PC-3 (cell line): ENCODE results near the gene SELPLG. TPM values are rescaled to one million over a fixed set of nuclear protein-coding genes. Genes with fewer than 3 reads are reported as not detected.

Experiments
- ATAC-seq: fragments of 200-7000 bp; cut with Tn5 transposase; 2 replicates; pipeline ENCODE4 v1.9.1; 2020; ENCODE audit warnings: mild to moderate bottlenecking, moderate library complexity
- BruUV-seq: library from RNA; stranded (reverse); fragments of 400-500 nt; replicated peaks from 2 replicates; lab custom pipeline; 2021; lab: Mats Ljungman, UMichigan
- CTCF ChIA-PET: fragments of 300-600 bp; sonication (Branson Sonifier 250); formaldehyde crosslinking; loops from one replicate; lab custom pipeline; 2022; ENCODE audit warnings: antibody characterized with exemption; lab: Charles Lee
- POLR2A ChIA-PET: fragments of 300-600 bp; sonication (Branson Sonifier 250); formaldehyde crosslinking; loops from one replicate; lab custom pipeline; 2022; ENCODE audit warnings: antibody characterized with exemption; ENCODE audit not compliant: unreplicated experiment; lab: Charles Lee
- DNase-seq: peaks from one replicate; pipeline ENCODE4 v3.0.0-alpha.2; 2015
- H2AFZ ChIP-seq: fragments of 300-600 bp; sonication (generic); 2 replicates; pipeline ENCODE4 v1.6.0; 2016; ENCODE audit warnings: antibody characterized with exemption, low read length
- H3F3A ChIP-seq: fragments of 300-600 bp; sonication (generic); one replicate; pipeline ENCODE4 v1.6.0; 2017; ENCODE audit warnings: antibody characterized with exemption, low read length, control low read depth, mild to moderate bottlenecking; ENCODE audit not compliant: unreplicated experiment
- H3K27ac ChIP-seq: fragments of 300-600 bp; sonication (generic); 2 replicates; pipeline ENCODE4 v1.5.1; 2016; ENCODE audit warnings: mild to moderate bottlenecking, low read length
- H3K27me3 ChIP-seq: fragments of 300-600 bp; sonication (generic); 2 replicates; pipeline ENCODE4 v1.6.1; 2016; ENCODE audit warnings: low read length, mixed read lengths
- H3K36me3 ChIP-seq: fragments of 300-600 bp; sonication (generic); 2 replicates; pipeline ENCODE4 v1.6.1; 2016; ENCODE audit warnings: low read depth, mixed run types, low read length, mixed read lengths
- H3K4me1 ChIP-seq: fragments of 300-600 bp; sonication (generic); 2 replicates; pipeline ENCODE4 v1.5.1; 2016; ENCODE audit warnings: low read length; ENCODE audit not compliant: insufficient read depth
- H3K4me2 ChIP-seq: fragments of 300-600 bp; sonication (generic); 2 replicates; pipeline ENCODE4 v1.6.0; 2016; ENCODE audit warnings: low read length
- H3K4me3 ChIP-seq: fragments of 300-600 bp; sonication (generic); 2 replicates; pipeline ENCODE4 v1.5.1; 2016; ENCODE audit warnings: mild to moderate bottlenecking, low read length, mixed read lengths
- H3K79me2 ChIP-seq: fragments of 300-600 bp; sonication (generic); 2 replicates; pipeline ENCODE4 v1.6.1; 2017; ENCODE audit warnings: low read length, mixed read lengths
- H3K9ac ChIP-seq: fragments of 300-600 bp; sonication (generic); 2 replicates; pipeline ENCODE4 v1.6.0; 2016; ENCODE audit warnings: mild to moderate bottlenecking, low read length
- H3K9me2 ChIP-seq: fragments of 300-600 bp; sonication (generic); replicated peaks from 2 replicates; pipeline ENCODE4 v1.6.1; 2016; ENCODE audit warnings: mixed run types, low read length, mixed read lengths
- H3K9me3 ChIP-seq: fragments of 300-600 bp; sonication (generic); 2 replicates; pipeline ENCODE4 v1.6.1; 2016; ENCODE audit warnings: low read length, mixed read lengths
- H4K20me1 ChIP-seq: fragments of 300-600 bp; sonication (generic); 2 replicates; pipeline ENCODE4 v1.6.1; 2016; ENCODE audit warnings: low read length, mixed read lengths
- CTCF ChIP-seq: fragments of 300-600 bp; sonication (generic); conservative IDR thresholded peaks from 2 replicates; pipeline ENCODE4 v1.5.1; 2017; ENCODE audit warnings: antibody characterized with exemption, low read depth, mild to moderate bottlenecking, low read length
- EZH2 ChIP-seq: fragments of 300-600 bp; sonication (generic); IDR thresholded peaks from one replicate; pipeline ENCODE4 v1.6.1; 2017; ENCODE audit warnings: antibody characterized with exemption, mild to moderate bottlenecking, low read length; ENCODE audit not compliant: unreplicated experiment
- EZH2phosphoT487 ChIP-seq: fragments of 300-600 bp; sonication (generic); IDR thresholded peaks from 2 replicates; pipeline ENCODE4 v1.6.1; 2018; ENCODE audit warnings: mild to moderate bottlenecking, antibody characterized with exemption, low read length, borderline replicate concordance
- intact Hi-C: fragments of 100-400 bp; cut with micrococcal nuclease; formaldehyde crosslinking; loops from 2 replicates; pipeline ENCODE4 v1.9.0; 2023
- total RNA-seq: library from RNA; depleted of rRNA; stranded (reverse); fragments of >200 nt; gene quantifications from 2 replicates; pipeline ENCODE4 v1.2.3, GENCODE V29; 2014

The SELPLG gene
- total RNA-seq, 1 experiment from 2014 or later: 0.73 TPM

- Histone ChIP-seq H3K27me3 (no peaks in the 10 kb centered on the region), H3K27ac (no peak overlapping the region), H3K9me3 (no peaks in the 10 kb centered on the region), H3K36me3 (peaks cover 28% of the 10 kb centered on the region), H3K79me2 (peaks cover 81% of the 10 kb centered on the region), H3K4me3 (no peak overlapping the region), H3K9me2 (no peaks in the 10 kb centered on the region), H3K4me2 (no peak overlapping the region), H4K20me1 (peaks cover 18% of the 10 kb centered on the region), H3F3A (no peaks in the 10 kb centered on the region), H3K9ac (no peak overlapping the region), H3K4me1 (no peaks in the 10 kb centered on the region), H2AFZ (no peak overlapping the region)
- TF ChIP-seq CTCF (no peak), EZH2phosphoT487 (no peak), EZH2 (no peak)
- ChIA-PET CTCF (interaction anchor here (0.5 to 0.6 kb wide), 3 partner anchors 15 to 1003 kb away, joined by 5 to 6 read pairs (median 6); no protein-coding TSS in a partner anchor), POLR2A (interaction anchor here (0.5 to 0.7 kb wide), 2 partner anchors 83 to 159 kb away, joined by 3 to 6 read pairs; no protein-coding TSS in a partner anchor)
- intact Hi-C loops: no loop called here
- no TSS peak for BruUV-seq
- no peak for ATAC-seq
- DNase-seq: no peak
Measured at GRCh38 chr12:108679106-108679681, 45.5 kb upstream of the SELPLG start.

GRCh38 chr12:108678104-108678730, 44.5 kb upstream of the SELPLG start:
- peaks cover 11% of the 10 kb centered on the region for H4K20me1 ChIP-seq
- H3K79me2 ChIP-seq: peaks cover 76% of the 10 kb centered on the region
- TF ChIP-seq CTCF: no peak
- TF ChIP-seq EZH2: no peak
- no peak for TF ChIP-seq EZH2phosphoT487
- H3K9me2 ChIP-seq: no peaks in the 10 kb centered on the region
- H3K27ac ChIP-seq: no peak overlapping the region
- H3K4me3 ChIP-seq: no peak overlapping the region
- DNase-seq (no peak), ATAC-seq (no peak)
- no peaks in the 10 kb centered on the region for H3K27me3 ChIP-seq
- H3F3A ChIP-seq: no peaks in the 10 kb centered on the region
- H2AFZ ChIP-seq: no peak overlapping the region
- intact Hi-C loops: no loop called here
- no TSS peak for BruUV-seq
- peaks cover 31% of the 10 kb centered on the region for H3K36me3 ChIP-seq
- H3K4me2 ChIP-seq: no peak overlapping the region
- H3K9ac ChIP-seq: no peak overlapping the region
- no peaks in the 10 kb centered on the region for H3K4me1 ChIP-seq
- CTCF ChIA-PET: no interaction called here
- POLR2A ChIA-PET: no interaction called here
- no peaks in the 10 kb centered on the region for H3K9me3 ChIP-seq

- no peak for ATAC-seq
- no peak overlapping the region for H3K9ac ChIP-seq
- no peaks in the 10 kb centered on the region for H3K9me3 ChIP-seq
- CTCF ChIA-PET: no interaction called here
- no peaks in the 10 kb centered on the region for H3K9me2 ChIP-seq
- TF ChIP-seq CTCF: no peak
- TF ChIP-seq EZH2: no peak
- no peak for TF ChIP-seq EZH2phosphoT487
- no peaks in the 10 kb centered on the region for H3K27me3 ChIP-seq
- H3K36me3 ChIP-seq: peaks cover 38% of the 10 kb centered on the region
- POLR2A ChIA-PET: no interaction called here
- H3K27ac ChIP-seq: no peak overlapping the region
- H3K4me3 ChIP-seq: no peak overlapping the region
- no TSS peak for BruUV-seq
- peaks cover 11% of the 10 kb centered on the region for H4K20me1 ChIP-seq
- DNase-seq: no peak
- no peaks in the 10 kb centered on the region for H3F3A ChIP-seq
- H3K4me2 ChIP-seq: no peak overlapping the region
- H2AFZ ChIP-seq: no peak overlapping the region
- intact Hi-C loops: no loop called here
- H3K79me2 ChIP-seq: peaks cover 76% of the 10 kb centered on the region
- H3K4me1 ChIP-seq: no peaks in the 10 kb centered on the region
Measured at GRCh38 chr12:108677381-108677780, 43.7 kb upstream of the SELPLG start.
